Measurements from ENCODE around the gene BLVRB. TPM values are rescaled to one million over a fixed set of nuclear protein-coding genes. Genes with fewer than 3 reads are reported as not detected.

The BLVRB gene
- total and polyA plus RNA-seq, 9 of the 15 experiments (the other 6 are each of a cell fraction or from before 2014, with no cell fraction given): 81.1 to 749 (median 331) TPM

- no peak for TF ChIP-seq NELFE (IDR thresholded peaks at IDR 0.05; ENCODE audit: insufficient read depth, insufficient read length)
- TF ChIP-seq KAT2B (IDR thresholded peaks at IDR 0.05; ENCODE audit: low read depth, low read length): no peak
- TF ChIP-seq ZBTB8A (IDR thresholded peaks at IDR 0.05; ENCODE audit: partially characterized antibody): no peak
- TF ChIP-seq ZKSCAN1 (IDR thresholded peaks at IDR 0.05; ENCODE audit: low read depth, low read length): no peak
- no peak for TF ChIP-seq MLX (CRISPR knock-in tag; conservative IDR thresholded peaks at IDR 0.05)
- 0 out of 2 replicates have a peak, but pooled peaks have one; percentile 19 for TF ChIP-seq ZSCAN32 (CRISPR knock-in tag; IDR thresholded peaks at IDR 0.05)
- TF ChIP-seq NRF1 (conservative IDR thresholded peaks at IDR 0.05 in 1 of 2, IDR thresholded peaks at IDR 0.05 in 1 of 2): peak; percentile 88 to 90
- no peak for TF ChIP-seq FOXM1 (IDR thresholded peaks at IDR 0.05; ENCODE audit: low read depth)
- TF ChIP-seq FOXM1 (CRISPR knock-in tag; IDR thresholded peaks at IDR 0.05; ENCODE audit: low read depth): 0 out of 2 replicates have a peak, but pooled peaks have one; percentile 40
- no peak for TF ChIP-seq HNRNPH1 (optimal IDR thresholded peaks at IDR 0.05; ENCODE audit: low read depth, low read length)
- no peak for TF ChIP-seq BCL6 (CRISPR knock-in tag; IDR thresholded peaks at IDR 0.05)
- TF ChIP-seq ADNP (tag; IDR thresholded peaks at IDR 0.05): no peak
- TF ChIP-seq YBX1 (IDR thresholded peaks at IDR 0.05): no peak
- no peak for TF ChIP-seq ZNF217 (CRISPR knock-in tag; IDR thresholded peaks at IDR 0.05)
- TF ChIP-seq RFX7 (CRISPR knock-in tag; IDR thresholded peaks at IDR 0.05): no peak
- TF ChIP-seq TCF7L2 (IDR thresholded peaks at IDR 0.05; ENCODE audit: low read depth, low read length): no peak
- TF ChIP-seq KDM1A (IDR thresholded peaks at IDR 0.05): no peak
- TF ChIP-seq PATZ1 (CRISPR knock-in tag; IDR thresholded peaks at IDR 0.05; ENCODE audit: borderline replicate concordance): no peak
- no peak for TF ChIP-seq ZNF143 (CRISPR knock-in tag; IDR thresholded peaks at IDR 0.05)
- no peak; the same call in 1 of the 2 replicates for TF ChIP-seq HES1 (IDR thresholded peaks at IDR 0.05; ENCODE audit: low read depth)
- peak; percentile 76; the same call in 1 of the 2 replicates for TF ChIP-seq ARID4B (CRISPR knock-in tag; IDR thresholded peaks at IDR 0.05)
- TF ChIP-seq ZNF23 (CRISPR knock-in tag; IDR thresholded peaks at IDR 0.05): no peak
- TF ChIP-seq PML (IDR thresholded peaks at IDR 0.05; ENCODE audit: low read length): no peak
These were observed at the start of gene BLVRB (continued) for GRCh38 chr19:40465557-40466218.

Measured in K562 (cell line).